Measurements from ENCODE around the gene UBE2J2.
A peak's percentile ranks its signal among the peaks of the same experiment; 100 is the strongest.

The UBE2J2 gene

DNA sequence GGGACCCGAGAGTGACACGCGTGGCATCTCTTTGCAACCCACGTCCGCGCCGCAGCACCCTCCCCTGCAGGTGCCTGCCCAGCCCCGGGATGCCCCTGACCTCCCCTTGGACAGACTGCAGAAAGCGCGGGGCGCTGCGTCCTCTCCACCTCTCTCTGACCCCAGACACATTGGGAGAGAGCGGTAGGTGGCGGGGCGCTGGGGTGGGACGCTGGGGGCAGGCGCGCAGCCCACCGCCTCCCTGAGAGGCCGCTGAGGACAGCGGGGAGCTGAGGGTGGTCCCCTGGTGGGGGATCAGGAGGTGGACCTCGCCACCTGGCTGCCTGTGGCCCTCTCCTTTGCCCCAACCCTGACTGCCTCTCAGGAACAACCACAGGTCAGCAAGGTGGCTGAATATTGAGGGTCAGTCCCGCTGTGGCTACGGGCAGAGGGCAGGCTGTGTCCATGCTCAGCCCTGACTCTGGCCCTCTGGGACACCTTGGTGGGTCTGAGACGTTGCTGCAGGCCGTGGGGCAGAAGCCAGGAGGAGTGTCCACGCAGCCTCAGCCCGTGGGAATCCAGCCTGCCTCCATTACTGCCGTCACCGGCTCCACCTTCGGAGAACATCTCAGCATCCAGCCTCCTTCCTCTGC, 761 bp upstream of the UBE2J2 start:
- Histone ChIP-seq H4K20me1 (ENCODE audit: insufficient read depth, low read length) (peaks cover 38% of the 10 kb centered on the region), H3K9ac (ENCODE audit: low read depth, low read length) (peak overlapping the region; percentile 86), H3K27me3 (ENCODE audit: insufficient read depth, low read length, poor library complexity) (no peaks in the 10 kb centered on the region), H3K27ac (ENCODE audit: low read length) (peak overlapping the region; percentile 91), H3K9me3 (ENCODE audit: insufficient read depth, low read length, severe bottlenecking) (no peaks in the 10 kb centered on the region), H3K79me2 (ENCODE audit: insufficient read depth, low read length) (peaks cover 50% of the 10 kb centered on the region), H2AFZ (ENCODE audit: low read depth, low read length) (peak overlapping the region; percentile 93), H3K4me2 (ENCODE audit: insufficient read depth, low read length) (peak overlapping the region; percentile 99), H3K4me1 (ENCODE audit: insufficient read depth, low read length) (peaks cover 43% of the 10 kb centered on the region), H3K4me3 (ENCODE audit: low read depth in 1 of 2, low read length in 2 of 2) (peak overlapping the region; percentile 72 to 96), H3K36me3 (ENCODE audit: insufficient read depth, low read length) (peaks cover 28% of the 10 kb centered on the region)
- ATAC-seq (ENCODE audit: insufficient read depth, low read depth), result no peak
- no peak for DNase-seq
- TF ChIP-seq, protein P1, sequence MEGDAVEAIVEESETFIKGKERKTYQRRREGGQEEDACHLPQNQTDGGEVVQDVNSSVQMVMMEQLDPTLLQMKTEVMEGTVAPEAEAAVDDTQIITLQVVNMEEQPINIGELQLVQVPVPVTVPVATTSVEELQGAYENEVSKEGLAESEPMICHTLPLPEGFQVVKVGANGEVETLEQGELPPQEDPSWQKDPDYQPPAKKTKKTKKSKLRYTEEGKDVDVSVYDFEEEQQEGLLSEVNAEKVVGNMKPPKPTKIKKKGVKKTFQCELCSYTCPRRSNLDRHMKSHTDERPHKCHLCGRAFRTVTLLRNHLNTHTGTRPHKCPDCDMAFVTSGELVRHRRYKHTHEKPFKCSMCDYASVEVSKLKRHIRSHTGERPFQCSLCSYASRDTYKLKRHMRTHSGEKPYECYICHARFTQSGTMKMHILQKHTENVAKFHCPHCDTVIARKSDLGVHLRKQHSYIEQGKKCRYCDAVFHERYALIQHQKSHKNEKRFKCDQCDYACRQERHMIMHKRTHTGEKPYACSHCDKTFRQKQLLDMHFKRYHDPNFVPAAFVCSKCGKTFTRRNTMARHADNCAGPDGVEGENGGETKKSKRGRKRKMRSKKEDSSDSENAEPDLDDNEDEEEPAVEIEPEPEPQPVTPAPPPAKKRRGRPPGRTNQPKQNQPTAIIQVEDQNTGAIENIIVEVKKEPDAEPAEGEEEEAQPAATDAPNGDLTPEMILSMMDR (IDR thresholded peaks at IDR 0.05; ENCODE audit: borderline replicate concordance, extremely low read depth, low read length, poor library complexity, severe bottlenecking), result no peak
- TF ChIP-seq EZH2 (IDR thresholded peaks at IDR 0.05; ENCODE audit: borderline replicate concordance, low read depth, low read length, severe bottlenecking), result no peak

DNA sequence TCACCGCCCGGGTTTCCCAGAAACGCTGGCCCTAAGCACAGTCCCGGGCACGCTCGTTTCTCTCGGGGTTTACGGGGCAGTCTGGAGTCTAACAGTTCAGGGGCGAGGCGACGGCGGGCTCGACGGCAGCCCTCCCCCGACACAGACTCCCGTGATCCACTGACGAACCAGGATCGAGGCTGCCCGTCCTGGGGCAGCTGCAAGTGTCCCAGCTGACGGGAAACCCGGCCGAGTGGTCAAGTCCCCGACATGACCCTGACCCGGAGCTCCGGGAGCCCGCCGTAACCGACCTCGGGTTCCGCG, 494 bp downstream of the UBE2J2 start:
- Histone ChIP-seq H3K9me3 (ENCODE audit: insufficient read depth, low read length, severe bottlenecking) (no peaks in the 10 kb centered on the region), H3K4me3 (ENCODE audit: low read depth in 1 of 2, low read length in 2 of 2) (peak overlapping the region; percentile 89 to 92; a peak in 3 of 4 replicates), H3K27me3 (ENCODE audit: insufficient read depth, low read length, poor library complexity) (no peaks in the 10 kb centered on the region), H3K4me1 (ENCODE audit: insufficient read depth, low read length) (peaks cover 43% of the 10 kb centered on the region), H3K27ac (ENCODE audit: low read length) (peak overlapping the region; percentile 67), H3K4me2 (ENCODE audit: insufficient read depth, low read length) (peak overlapping the region; percentile 99), H3K36me3 (ENCODE audit: insufficient read depth, low read length) (peaks cover 36% of the 10 kb centered on the region), H3K79me2 (ENCODE audit: insufficient read depth, low read length) (peaks cover 60% of the 10 kb centered on the region), H2AFZ (ENCODE audit: low read depth, low read length) (peak overlapping the region; percentile 67), H3K9ac (ENCODE audit: low read depth, low read length) (peak overlapping the region; percentile 86), H4K20me1 (ENCODE audit: insufficient read depth, low read length) (peaks cover 46% of the 10 kb centered on the region)
- no peak for TF ChIP-seq EZH2 (IDR thresholded peaks at IDR 0.05; ENCODE audit: borderline replicate concordance, low read depth, low read length, severe bottlenecking)
- TF ChIP-seq, protein P1 (IDR thresholded peaks at IDR 0.05; ENCODE audit: borderline replicate concordance, extremely low read depth, low read length, poor library complexity, severe bottlenecking), result no peak
- DNase-seq, result no peak
- no peak for ATAC-seq (ENCODE audit: insufficient read depth, low read depth)

DNA sequence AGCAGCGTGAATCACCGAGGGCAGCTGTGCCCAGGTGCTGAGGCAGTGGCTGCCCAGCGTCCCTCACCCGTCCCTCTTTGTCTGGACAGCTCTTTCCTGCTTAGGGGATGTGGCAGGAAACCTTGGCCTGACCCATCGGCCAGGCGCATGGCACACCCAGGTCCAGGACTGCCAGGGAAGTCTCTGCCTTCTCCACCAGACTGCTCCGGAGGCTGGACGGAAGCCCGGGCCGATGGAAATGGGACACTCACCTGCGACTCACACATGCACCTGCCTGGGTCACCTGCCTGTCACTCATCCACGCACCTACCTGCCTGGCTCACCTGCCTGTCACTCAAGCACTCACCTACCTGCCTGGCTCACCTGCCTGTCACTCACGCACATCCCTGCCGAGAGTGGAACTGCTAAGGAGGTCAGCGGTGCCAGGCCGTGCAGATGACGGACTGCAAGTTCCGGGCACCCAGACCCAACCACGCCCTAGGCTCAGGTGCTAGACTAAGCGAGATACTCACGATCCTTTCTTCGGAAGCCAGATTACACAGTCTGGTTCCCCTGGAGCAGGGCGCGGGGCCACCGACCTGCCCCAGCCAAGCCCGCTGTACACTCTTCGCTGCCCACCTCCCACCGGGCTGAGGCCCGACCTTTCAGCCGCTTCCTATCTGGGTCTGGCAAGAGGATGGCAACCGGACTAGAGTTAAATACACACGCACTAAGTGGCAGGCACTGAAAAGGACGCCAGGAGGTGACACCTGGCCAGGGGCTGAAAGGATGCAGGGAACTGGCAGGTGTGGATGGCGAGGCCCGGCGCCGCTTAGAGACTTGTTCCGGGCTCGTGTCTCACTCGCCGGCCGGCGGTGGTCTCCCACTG, 1.1 kb downstream of the UBE2J2 start:
- Histone ChIP-seq H3K36me3 (ENCODE audit: insufficient read depth, low read length) (peaks cover 42% of the 10 kb centered on the region), H3K4me2 (ENCODE audit: insufficient read depth, low read length) (peak overlapping the region; percentile 99), H3K9me3 (ENCODE audit: insufficient read depth, low read length, severe bottlenecking) (no peaks in the 10 kb centered on the region), H3K9ac (ENCODE audit: low read depth, low read length) (peak overlapping the region; percentile 86), H4K20me1 (ENCODE audit: insufficient read depth, low read length) (peaks cover 52% of the 10 kb centered on the region), H2AFZ (ENCODE audit: low read depth, low read length) (no peak overlapping the region), H3K27ac (ENCODE audit: low read length) (peak overlapping the region; percentile 67), H3K79me2 (ENCODE audit: insufficient read depth, low read length) (peaks cover 66% of the 10 kb centered on the region), H3K4me3 (ENCODE audit: low read depth in 1 of 2, low read length in 2 of 2) (peak overlapping the region; percentile 89 to 92; a peak in 3 of 4 replicates), H3K27me3 (ENCODE audit: insufficient read depth, low read length, poor library complexity) (no peaks in the 10 kb centered on the region), H3K4me1 (ENCODE audit: insufficient read depth, low read length) (peaks cover 43% of the 10 kb centered on the region)
- ATAC-seq (ENCODE audit: insufficient read depth, low read depth) (no peak), DNase-seq (no peak)
- no peak for TF ChIP-seq EZH2 (IDR thresholded peaks at IDR 0.05; ENCODE audit: borderline replicate concordance, low read depth, low read length, severe bottlenecking)
- TF ChIP-seq, protein P1 (IDR thresholded peaks at IDR 0.05; ENCODE audit: borderline replicate concordance, extremely low read depth, low read length, poor library complexity, severe bottlenecking), result no peak

Measured in DND-41 (cell line).